NCI-H2107 (cell line): ENCODE data around the gene TBC1D22A.
"Not testable (repeated sequence)": the region's sequence is repeated elsewhere in the genome, so short reads cannot be mapped to it uniquely, and the experiment has no call there.

Experiments used
- DNase-seq: peaks from one replicate; lab custom pipeline; 2025; lab: John Stamatoyannopoulos, UW

Gene TBC1D22A

DNA sequence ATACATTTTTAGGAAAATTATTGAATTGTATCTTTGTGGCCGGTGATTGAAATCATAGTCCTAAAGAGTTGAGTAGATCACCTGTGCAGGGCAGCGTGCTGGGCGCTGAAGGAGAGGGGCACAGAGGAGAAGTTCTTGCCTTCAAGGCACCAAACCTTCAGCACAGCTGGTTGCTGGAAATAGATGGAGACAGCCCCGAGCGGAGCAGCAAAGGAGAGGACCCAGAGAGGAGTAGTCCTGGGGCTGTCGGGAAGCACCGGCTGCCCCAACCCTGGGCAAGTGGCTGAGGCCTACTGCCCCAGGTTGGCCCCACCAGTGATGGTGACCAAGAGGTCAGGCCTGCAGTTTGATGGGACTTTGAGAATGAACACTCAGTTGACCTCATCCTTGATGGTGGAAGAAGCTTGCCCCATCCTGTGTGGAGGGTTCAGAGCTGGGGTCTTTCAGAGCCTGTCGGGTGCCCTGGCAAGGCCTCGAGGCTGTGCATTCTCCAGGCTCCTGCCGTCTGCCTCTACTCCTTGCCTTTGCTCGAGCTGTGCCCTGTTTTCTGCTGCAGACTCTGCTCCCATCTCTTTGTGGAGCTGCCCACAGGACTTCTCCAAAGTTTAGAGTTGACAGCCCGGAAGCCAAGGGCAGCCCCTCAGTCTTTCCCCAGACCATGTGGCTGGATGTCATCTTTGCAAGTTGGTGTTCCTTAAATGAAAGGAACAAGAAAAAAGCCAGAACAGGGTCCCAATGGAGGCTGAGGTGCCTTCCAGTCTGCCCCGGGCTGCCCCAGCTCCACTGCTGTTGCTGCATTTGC is 285.1 kb downstream of the TBC1D22A start:
- no peak for DNase-seq

DNA sequence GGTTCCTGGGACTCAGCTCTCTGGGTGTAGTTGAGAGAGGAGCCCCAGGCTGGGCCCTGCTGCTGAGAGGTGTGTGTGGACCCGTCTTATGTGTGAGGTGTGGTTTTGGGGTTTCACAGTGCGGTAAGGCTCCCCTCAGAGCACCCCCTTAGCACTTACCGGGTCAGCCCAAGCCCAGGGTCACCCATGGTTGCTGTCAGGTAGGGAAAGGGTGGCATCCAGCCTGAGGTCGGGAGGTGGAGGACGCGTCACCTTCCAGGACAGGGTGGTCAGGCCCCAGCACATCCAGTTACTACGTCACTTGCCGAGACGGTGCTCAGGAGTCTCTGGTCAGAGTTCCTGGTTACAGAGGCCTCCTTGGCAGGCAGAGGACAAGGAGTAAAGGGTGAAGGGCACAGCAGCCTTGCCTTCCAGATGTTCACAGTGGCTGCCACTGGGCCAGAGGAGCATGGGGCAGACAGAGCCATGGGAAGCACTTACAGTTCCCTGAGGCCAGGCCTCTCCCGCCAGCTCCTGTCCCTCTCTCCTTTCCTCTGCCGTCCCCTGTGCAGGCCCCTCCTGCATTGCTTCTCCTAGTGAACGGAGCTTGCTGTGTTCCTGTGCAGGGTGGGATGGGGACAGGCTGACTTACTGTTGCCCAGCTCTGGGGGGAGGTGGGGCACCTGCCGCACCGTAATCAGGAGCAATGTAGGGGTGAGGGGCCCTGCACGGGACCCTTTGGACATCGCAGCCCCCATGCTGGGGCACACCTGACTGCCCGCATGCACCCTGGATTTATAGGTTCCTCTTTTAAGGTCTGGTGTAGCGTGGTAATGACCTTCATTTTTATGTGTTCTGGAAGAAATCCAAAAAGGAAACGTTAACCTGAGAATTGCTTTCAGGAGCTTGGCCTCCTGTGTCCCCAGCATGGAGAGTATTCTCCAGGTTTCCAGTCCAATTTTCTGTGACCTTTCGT is 285.9 kb downstream of the TBC1D22A start:
- DNase-seq, result no peak

DNA sequence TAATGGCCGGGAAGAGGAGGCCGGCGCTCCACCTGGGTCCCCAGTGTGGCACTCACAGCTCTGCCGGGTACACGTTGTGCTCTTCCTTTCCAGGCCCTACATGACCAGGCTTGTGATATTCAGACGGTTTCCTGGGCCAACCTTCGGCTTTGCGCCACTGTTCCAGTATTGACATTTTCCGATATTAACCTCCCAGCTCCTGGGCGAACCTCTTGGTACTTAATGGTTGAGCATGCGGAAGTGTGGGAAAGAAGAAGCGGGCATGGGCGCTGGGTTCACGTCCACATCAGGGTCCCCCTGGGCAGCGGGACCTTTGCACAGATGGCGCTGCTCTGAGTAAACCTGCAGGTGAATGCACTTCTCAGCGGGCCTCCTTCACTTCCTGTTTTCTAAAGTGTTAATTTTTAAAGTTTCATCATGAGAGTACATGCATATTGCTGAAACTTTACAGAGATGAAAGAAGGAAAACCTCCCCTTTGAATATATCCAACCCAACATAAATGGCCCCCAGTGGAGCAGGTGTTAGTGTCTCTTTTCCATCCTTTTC is 286.7 kb downstream of the TBC1D22A start:
- no peak for DNase-seq

DNA sequence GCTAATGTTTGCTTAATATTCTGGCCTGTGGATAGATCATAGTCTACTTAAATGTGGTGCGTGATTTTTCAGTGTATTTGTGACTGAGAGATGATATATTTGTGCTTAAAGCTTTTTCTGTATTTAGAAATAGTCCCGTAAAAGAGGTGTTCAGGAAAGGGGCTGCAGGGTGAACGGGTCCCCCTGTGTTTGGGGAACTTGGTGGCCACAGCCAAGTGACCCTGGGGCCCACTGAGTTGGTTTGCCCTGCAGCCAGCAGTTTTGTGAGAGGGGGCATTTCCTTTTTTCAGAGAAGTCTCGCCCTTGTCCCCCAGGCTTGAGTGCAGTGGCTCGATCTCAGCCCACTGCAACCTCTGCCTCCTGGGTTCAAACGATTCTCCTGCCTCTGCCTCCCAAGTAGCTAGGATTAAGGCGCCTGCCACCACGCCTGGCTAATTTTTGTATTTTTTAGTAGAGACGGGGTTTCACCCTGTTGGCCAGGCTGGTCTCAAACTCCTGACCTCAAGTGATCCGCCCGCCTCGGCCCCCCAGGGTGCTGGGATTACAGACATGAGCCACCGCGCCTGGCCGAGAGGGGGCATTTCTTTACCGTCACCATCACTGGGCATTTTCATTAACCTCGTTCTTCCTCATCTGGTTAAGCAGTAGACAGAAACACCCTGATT is 287.4 kb downstream of the TBC1D22A start:
- not testable (repeated sequence) for DNase-seq

DNA sequence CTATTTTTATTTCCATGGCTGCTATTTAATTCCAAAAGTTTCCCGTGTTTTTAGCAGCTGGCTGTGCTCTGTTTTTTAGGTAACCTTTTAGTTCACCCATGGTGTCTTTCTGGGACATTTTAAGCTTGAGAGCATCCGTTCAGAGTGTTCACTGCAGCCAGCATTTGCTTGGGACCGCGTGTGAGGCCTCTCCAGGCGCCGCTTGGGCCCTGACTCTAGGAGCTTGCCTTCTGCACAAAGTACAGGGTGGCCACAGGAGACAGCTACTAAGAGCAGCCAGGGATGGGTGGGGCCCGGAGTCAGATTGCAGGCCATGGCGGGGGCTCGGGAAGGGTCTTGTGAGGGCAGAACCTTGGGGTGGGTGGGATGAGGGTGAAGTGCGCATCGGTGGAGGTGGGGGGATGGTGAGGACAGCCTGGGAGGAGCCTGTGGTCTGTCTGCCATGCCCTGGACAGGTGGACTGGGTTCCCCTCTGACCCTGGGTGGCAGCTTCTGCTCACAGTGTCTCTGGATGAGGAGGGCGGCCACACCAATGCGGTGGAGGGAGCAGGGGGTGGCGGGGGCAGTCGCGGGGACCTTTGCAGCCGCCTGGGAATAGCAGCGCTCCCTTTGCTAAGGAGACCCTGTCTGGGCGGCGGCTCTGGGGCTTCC is 288.1 kb downstream of the TBC1D22A start:
- DNase-seq, result no peak

DNA sequence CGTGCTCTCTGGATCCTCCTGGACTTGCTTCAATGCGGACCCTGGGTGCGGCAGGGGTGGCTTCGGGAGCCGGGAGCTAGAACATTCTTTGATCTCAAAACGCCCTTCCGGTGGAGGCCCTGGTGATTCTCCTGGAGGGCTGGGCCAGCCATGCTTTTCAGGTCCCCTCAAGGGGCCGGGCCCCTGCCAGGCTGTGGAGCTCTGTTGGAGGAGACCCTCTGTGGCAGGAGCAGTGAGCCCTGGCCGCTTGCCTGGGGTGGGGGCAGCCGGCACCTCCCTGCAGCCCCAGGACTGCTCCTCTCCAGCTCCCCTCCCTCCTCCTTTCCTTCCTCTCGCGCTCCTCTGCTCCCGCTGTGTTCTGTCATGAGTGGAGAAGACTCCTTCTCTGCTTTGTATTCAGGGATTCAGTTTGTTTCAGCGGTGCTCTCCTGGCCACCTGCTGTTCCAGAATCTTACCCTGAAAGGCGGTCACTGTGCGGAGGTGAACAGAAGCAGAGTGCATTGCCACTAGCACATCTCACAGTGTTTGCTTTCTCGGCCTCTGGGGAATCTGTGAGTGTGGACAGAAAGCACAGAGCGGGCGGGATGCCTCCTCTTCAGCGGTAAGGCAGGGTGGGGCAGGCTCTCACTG is 289.1 kb downstream of the TBC1D22A start:
- peak; percentile 28 for DNase-seq

DNA sequence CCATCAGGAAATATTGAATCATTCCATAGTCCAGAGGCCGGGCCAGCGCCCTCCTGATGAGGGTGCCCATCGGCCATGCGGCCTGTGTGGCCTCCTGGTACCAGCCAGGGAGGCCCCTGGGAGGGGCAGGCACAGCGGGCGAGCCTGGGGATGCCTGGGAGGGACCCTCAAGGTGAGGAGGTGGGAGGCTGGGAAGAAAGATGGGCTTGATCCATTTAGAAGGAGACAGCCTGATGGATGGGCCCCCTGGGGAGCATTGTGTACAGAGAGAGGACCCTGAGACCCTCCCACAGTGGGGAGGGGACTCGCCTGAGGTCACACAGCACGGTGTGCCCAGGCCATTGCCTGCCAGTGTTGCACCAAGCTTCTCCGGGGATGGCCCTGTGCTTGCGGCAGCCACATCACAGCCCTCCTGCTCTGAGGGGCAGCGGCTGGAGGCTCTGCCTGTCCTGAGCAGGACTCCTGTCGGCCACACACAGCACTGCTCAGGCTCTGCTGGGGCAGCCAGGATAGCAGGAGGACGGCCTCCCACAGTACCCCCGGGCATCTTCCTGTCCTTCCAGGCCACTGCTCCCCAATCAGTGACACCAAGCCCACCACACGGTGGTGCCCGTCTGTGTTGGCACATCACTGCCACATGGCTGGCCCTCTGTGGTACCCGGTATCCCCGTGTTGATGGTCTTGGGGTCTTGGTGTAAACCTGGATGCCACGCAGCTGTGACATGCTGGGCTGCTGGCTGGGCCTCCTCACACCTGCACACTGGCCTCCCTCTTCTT is 290.0 kb downstream of the TBC1D22A start:
- no peak for DNase-seq

DNA sequence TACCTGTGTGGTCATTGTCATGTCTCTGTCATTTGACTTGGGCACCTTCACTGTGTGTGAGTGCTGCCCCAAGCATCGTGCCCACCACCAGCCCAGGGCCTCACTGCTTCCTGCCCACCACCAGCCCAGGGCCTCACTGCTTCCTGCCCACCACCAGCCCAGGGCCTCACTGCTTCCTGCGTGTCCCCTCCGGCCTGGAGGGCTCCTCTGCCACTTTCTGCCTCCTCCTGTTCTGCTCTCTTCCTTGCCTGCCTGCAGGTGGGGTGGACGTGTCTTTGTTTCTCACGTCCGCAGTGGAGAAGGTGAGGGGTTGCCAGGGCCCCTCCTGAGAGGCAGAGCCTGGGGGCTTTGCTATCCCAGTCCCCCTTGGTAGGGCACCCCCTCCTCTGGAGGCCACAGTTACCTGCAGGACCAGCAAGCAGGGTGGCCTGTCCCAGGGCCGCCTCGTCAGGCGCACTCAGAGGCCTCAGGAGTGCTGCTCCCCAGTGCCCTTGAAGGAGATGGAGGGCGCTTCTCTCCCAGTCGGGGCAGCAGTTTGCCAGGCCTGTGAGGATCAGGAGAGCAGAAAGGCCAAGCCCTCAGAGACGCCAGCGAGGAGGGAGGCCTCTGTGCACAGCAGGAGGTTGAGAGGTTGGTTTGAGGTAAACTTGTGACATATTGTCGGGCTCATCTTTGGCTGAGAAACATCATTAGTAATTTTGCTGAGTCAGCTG is 290.7 kb downstream of the TBC1D22A start:
- DNase-seq, result no peak

DNA sequence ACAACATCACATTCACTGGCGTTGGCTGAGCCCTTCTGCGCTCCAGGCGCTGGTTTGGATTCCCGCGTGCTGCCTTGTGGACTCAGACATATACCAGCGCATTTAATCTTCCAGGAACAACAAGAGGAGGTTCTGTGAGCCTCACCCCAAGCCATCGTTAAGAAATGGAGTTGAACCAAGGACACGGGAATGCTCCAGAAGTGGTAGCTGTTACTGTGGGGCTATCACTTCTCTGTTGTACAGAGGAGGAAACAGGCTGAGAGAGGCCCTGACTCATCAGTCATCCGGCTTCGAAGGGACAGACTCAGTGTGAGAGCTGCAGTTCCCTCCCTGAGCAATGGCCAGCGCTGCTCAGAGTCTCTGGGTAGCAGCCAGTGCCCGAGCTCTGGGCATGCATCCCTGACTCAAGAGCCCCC is 291.3 kb downstream of the TBC1D22A start:
- no peak for DNase-seq

DNA sequence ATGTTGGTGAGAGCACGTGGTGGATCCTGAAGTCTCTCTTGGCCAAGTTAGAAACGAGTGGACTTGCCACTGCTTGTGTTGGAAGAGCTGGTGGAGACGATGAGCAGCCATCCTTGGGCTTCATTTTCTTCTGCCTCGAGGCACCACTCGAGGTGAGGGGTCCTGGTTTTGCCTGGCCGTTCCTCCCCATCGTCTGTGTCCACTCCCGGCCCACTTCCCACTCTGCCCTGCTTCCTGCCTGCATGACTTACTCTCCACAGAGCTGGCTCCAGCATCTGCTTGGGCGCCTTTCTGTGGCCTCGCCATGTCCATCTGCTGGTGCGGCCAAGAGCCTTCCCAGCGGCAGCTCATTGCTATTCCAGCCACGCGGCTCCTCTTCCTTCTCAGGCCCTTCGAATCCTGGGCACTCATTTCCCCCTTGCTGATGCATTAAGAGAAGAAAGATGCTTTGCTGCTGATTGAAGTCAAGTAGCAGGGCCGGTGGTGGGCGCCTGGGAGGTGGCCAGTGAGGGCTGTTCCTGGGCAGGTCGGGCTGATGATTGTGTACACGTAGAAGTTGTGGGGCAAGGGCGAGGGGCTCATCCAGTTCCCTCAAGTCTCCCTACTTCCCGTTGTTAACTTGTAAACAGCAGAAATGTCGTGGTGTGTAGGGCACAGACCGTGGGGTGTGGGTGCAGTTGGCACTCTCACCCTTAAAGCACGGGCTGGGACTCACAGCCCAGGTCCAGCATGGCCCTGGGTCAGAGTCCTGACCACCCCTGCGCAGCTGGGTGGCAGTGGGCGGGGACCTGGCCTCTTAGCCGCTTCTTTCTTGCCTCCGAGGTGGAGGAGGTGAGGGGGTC is 292.0 kb downstream of the TBC1D22A start:
- no peak for DNase-seq

DNA sequence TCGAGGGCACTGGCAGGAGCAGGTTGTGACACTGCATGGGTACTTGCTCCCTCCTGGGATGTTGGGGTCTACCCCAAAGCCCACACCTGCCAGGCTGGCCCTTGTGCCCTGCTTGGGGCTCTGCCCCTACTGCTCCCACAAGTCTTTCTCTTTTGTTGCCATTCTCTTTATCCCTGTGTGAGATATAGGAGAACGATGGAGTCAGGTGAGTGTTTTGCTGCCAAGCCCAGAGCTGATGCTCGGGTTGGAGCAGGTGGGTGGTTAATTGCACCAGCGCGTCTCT is 292.6 kb downstream of the TBC1D22A start:
- DNase-seq, result no peak

DNA sequence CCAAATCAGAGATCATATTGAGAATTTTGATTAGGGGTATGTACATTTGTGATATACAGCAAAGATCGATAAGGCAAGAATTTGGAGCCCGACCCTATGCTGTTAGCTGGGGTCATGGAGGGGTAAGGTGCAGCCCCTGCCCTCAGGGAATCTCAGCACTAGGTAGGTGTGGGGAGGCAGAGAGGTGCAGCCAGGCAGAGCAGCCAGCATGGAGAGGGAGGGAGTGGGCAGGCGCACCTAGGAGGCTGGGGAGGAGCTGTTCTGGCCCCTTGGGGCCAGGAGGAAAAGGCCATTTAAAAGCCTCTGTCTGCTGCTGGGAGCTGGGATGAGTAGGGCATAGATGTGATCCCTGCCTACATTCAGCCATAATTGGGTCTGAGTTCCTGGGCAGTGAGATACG is 293.0 kb downstream of the TBC1D22A start:
- no peak for DNase-seq

DNA sequence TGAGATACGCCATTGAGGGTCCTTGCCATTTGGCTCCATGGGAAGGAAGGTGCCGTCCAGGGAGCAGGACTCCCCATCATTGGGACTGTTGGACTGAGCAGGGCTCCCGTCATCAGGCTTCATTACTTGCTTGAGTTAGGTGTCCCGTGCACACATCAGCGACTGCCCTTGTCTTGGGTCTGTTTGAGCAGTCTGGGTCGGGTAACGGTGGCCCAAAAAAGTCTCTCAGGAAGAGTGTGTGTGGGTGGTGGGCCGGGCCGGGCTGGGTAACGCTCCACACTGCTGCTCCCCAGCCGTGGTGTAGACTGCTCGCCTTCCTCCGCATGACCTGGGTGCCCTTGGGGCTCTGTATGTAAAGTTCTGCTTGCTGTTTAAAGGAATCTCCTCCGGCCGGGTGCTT is 293.5 kb downstream of the TBC1D22A start:
- DNase-seq, result no peak

DNA sequence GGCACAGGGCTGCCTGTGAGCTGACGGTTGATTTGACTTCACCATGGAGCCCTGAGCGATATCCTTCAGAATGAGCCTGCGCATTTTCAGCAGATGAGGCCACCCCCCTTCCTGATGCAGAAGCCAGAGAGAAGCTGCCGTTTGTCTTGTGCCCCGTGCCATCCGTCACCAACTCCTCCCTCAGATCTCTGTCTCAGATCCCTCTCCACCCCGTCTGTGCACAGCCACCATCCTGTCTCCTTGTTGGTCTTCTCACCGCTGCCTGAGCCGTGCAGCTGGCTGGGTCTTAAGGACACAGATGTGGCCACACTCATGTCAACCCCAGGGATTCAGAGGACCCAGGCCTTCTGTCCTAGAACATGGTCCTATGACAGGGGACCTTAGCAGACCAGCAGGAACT is 293.9 kb downstream of the TBC1D22A start:
- no peak for DNase-seq

DNA sequence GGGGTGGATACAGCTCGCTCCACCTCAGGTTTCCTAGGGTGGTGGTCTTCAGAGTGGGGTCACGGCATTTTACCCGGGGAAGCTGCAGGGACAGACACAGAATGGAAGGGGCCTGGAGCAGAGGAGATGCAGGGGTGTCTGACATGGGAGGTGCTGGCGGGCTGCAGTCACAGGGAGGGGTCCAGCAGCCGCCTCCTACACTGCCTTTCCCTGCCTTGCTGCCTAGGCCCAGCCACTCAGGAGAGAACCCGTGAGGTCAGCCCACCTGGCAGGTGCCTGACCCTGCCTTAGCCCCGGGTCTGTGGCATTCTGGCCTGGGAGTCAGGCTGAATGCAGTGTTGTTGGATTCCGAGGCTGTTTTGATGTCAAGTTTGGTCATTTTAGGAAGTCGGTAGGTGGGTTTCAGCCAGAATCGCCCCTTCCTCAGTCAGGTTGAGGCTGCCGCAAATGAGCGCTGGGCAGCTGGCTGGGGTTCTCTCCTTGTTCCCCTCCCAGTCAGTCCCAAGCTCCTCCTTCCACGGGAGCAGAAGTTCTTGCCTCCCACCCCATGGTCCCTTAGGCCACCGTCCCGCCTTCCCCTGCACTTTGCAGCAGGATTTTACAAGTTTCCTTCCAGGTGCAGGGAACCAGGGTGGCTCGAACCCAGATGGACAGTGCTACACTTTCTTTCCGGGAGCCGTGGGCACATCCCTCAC is 294.5 kb downstream of the TBC1D22A start:
- DNase-seq, result no peak

DNA sequence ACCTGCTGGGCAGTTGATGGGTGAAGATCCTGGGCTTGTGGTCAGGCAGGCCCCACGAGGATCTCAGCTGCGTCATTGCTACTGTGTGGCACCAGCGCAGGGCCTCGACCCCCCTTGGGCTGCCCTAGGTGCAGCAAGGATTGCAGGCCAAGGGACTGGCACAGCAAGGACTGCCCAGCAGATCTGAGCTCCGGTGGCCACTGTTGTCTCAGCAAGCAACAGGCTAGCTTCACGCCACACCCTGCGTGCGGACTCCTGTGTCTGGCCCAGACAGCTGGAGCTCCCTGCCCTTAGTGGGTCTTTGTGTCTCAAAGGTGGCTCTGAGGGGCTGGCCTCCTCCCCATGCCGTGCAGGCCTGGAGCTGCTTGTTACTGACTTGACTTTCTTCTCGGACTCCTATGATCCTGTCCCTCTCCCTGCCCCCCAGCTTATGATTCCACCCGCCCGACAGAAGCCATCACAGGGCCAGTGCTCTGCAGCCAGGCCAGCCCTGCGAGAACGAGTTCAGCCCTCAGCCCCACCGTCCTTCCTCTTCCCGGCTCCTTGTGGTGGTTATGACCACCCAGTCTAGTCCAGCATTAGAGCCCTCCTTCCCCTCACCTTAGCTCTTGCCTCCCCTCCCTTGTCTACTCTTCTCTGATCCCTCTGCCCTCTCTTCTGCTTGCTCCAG is 295.6 kb downstream of the TBC1D22A start:
- no peak for DNase-seq

DNA sequence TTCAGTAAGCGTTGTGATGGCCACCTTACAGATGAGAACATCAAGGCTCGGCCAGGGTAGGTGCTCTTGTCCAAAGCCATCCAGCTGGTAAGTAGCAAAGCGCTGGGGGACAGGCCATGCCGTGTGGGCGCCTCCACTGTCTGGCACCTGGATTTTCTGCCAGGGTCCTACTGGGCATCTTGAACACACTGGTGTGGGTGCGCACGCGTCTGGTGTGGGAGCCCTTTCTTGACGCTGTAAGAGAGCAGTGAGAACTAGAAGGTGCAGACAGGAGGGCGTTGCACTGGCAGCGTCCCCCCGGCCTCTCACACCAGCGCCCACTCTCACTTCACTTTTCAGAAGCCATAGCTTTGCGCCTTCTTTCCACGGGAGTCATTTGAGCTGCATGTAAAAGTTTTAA is 296.6 kb downstream of the TBC1D22A start:
- no peak for DNase-seq

DNA sequence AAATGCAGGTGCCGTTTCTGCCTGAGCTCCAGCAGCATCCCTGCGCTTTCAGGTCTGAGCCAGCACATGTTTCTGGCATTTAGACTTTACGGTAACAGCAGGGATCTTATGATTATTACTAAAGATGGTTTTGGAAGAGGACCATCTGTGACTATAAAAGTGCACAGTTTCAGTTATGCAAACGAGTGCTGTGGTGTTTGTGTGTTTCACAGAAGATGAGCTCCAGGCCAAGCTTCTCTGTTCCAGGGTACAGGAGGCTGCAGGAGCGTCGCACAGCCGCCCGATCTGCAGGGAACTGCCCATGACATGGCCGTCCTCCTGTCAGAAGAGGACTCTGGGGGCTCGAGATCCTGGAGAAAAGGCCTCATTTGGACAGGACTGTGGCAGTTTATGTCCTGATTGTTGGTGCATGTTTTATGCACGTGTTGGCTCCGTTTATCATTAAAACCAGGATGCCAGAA is 297.3 kb downstream of the TBC1D22A start:
- DNase-seq, result no peak
